HG02884 (cell line): ENCODE measurements around the gene GBE1.

Experiments used
- ATAC-seq: cut with Tn5 transposase; IDR thresholded peaks from one replicate; pipeline ENCODE4 v1.9.1; 2021; ENCODE audit warnings: mild to moderate bottlenecking, moderate library complexity; ENCODE audit not compliant: unreplicated experiment

The GBE1 gene

DNA sequence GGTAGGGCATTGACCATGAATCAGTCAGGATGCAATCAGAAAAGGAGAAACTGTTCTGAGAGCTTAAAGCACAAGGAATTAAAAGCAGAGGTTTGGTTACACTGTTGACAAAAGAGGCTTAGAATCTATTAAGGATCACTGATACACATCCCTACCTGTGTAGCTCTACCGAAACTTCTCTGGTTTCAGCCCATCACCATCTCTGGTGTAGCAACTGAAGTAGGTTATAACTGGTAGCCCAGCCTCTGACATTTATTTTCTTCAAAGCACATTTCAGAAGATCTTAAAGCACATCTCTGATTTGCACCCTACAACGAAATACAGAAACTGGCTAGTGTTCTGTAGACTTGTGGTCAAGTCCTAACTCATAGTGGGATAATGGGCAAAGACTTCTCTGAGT, 283.7 kb downstream of the GBE1 start:
- no peak for ATAC-seq

- no peak for ATAC-seq
Measured at GRCh38 chr3:81476692-81477091, 284.8 kb downstream of the GBE1 start.

DNA sequence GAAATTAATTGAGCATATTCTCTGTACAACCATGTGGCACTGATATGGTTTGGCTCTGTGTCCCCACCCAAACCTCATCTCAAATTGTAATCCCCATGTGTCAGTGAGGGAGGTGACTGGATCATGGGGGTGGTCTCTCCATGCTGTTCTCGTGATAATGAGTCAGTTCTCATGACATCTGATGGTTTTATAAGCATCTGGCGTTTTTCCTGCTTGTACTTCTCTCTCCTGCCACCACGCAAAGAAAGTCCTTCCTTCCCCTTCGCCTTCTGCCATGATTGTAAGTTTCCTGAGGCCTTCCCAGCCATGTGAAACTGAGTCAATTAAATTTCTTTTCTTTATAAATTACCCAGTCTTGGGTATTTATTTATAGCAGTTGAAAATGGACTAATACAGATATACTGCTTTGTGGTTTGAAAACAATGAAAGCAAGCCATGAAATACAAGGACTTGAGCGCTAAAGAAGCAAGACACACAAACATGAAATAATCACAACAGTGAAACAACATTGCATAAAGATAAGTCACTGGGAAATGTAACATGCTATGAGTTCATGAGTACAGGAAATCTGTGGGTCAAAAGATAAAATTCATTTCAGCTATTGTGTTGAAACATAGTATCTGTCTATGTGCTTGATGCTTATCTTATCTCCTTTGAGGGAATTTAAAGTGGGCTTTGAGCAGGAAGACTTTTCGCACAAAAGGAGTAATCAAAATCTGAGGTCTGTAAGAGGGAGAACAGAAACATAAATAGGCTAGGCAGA, 288.7 kb downstream of the GBE1 start:
- ATAC-seq = no peak

- no peak for ATAC-seq
Measured at GRCh38 chr3:81470524-81471278, 290.7 kb downstream of the GBE1 start.

GRCh38 chr3:81468391-81468790, 293.1 kb downstream of the GBE1 start:
- no peak for ATAC-seq

DNA sequence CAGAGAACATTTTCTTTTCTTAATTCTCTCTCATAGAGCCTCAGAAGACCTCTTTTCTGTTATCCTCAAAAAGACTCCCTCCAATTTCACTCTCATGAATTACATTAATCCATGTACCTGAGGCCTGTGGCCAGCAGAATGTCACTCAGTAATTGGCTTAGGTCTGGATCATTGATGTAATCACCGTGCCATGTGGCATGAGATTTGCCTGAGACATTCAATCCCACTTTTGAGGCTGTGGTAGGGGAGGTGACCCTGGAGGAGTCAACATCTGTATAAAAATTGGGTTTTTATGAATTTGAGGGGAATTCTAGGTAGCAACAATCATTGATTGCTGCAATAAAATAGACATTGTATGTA, 295.3 kb downstream of the GBE1 start:
- ATAC-seq = no peak

GRCh38 chr3:81465510-81466200, 295.8 kb downstream of the GBE1 start:
- no peak for ATAC-seq

GRCh38 chr3:81463781-81464180, 297.7 kb downstream of the GBE1 start:
- ATAC-seq = no peak

- no peak for ATAC-seq
Measured at GRCh38 chr3:81462921-81463320, 298.5 kb downstream of the GBE1 start.

GRCh38 chr3:81459733-81460132, 301.7 kb downstream of the GBE1 start:
- ATAC-seq = no peak

GRCh38 chr3:81452418-81452817, 309.0 kb downstream of the GBE1 start:
- no peak for ATAC-seq

GRCh38 chr3:81451611-81452010, 309.8 kb downstream of the GBE1 start:
- no peak for ATAC-seq

DNA sequence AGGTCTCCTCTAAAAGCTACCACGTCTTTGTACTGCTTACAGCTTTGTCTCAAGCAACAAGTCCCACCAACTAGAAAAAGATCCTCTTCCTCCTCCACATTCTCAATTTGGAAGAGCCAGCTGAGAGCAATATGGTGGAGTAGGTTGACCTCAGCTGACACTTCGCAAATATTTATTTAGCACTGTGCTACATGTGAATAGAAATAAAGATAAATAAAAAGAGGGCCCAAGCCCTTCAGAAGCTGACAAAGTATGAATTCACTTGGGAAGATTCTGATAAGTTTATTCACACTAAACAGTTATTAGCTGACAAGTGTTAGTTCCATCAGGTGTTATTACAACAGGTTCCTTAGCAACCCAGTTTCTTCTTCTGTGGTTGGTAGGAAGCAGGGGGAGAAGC, 310.3 kb downstream of the GBE1 start:
- no peak for ATAC-seq

DNA sequence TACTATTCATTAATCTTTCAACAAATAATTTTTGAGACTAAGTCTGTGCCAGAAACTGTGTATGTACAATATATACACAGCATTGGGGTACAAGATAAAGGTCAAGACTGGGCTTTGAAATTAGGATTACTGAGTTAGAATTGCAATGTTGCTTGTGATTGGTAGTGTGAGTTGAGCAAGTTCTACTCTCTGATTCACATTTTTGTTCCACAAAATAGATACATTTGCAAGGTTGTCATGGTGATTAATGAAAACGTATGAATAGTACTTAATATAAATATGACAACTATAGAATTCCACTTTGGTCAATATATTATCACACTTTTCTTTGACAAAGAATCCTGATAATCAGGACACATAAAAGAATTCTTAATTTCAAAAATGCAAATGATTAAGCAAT, 314.6 kb downstream of the GBE1 start:
- no peak for ATAC-seq

DNA sequence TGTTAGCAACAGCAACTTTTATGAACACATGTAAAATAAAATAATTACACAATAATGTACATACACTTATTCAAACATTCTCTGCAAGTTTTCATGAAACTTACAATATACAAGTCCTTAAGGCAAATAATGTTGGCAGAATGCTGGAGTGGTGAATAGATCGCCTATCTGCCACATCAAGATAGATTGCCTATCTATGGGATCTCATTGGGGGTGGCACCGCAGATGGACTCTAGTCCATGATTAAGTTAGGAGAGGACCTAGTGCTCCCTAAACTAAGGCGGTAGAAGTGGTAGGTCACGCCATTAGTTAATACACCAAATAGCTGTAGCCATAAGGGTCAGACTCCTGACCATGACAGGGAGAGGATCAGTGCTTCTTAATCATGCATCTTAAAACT, 315.7 kb downstream of the GBE1 start:
- ATAC-seq = no peak

DNA sequence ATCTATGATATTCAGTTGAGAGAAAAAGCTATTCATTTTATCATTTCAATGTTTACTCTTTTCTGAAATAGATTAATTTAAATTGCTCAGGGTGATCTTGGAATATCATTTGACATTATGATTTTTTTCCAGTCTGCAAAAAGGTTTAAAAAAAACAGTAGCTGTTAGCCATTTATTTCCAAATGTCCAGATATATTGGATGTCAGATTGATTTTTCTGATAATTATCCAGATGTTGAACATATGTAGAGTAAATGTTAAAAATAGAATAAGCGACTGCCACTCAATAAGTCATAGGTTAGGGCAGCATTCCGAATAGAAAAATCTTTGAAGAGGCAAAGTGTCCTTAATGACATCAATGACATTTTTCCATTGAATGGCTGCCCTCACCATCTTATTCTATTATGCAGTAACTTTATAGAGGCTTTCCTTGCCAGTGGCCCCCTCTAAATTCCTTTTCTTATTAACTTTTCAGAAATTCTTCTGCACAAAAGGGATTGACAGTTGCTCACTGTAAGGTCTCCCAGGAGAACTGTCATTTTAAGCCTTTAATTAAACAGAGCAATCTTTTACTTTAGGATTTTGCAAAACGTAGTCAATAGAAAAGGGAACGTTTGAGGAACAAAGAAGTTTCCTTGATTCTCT, 316.5 kb downstream of the GBE1 start:
- ATAC-seq = no peak

DNA sequence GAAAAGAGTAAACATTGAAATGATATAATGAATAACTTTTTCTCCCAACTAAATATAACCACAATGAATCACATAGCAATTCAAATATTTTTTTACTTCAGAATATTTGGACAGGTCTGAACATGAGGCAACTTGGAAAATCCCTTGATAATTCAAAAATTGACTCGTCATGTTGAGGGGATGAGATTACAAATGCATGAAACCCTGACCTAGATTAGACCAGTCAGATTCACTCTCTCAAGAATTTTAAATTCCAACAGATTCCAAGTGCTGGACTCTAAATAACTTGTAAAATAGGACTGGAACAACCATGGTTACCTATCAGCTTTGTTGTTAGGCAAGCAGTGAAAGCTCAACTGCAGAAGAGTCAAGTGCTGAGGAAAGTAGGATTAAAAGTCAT, 317.5 kb downstream of the GBE1 start:
- ATAC-seq = no peak

DNA sequence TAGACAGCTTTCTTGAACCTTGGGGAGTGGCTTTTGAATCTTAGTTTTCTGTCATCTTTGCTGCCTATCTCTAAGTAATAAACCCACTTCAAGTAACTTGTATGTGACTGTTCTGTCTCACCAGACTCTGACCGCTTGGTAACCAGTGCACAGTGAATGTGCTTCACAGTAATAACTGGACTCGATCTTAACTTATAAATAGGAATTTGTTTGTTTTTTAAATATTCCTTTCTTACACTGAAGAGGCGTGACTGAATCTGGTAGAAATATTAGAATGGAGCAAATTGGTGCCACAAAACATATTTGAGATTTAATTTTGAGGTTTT, 318.0 kb downstream of the GBE1 start:
- ATAC-seq = no peak

GRCh38 chr3:81442758-81443456, 318.5 kb downstream of the GBE1 start:
- no peak for ATAC-seq

DNA sequence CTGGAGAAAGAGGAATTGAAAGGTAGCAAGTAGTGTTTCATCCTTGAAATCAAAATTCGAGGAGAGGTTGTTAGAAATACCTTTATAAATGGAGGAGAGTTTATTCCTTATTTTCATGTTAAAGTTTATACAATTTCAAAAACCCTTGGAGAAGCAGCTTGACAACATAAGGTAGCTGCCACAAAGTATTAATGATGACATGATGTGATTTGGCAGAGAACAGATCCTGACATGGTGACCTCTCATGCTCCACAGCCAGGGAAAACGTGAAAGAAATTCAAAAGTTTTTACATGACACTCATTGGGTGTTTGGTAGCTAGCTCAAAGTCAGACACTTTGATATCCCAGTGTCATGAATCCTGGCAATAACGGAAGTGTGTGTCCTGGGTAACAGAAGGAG, 320.8 kb downstream of the GBE1 start:
- no peak for ATAC-seq
